Ammon's horn (tissue), 1 donor: ENCODE results near the gene TNXB.
"Not testable (repeated sequence)": the region's sequence is repeated elsewhere in the genome, so short reads cannot be mapped to it uniquely, and the experiment has no call there.

Source experiments
- DNase-seq: peaks from one replicate; pipeline ENCODE4 v3.0.0-alpha.2; 2016; ENCODE audit warnings: low spot score

TNXB gene

GRCh38 chr6:32040299-32041049 is 68.7 kb downstream of the TNXB start:
- DNase-seq = not testable (repeated sequence)

GRCh38 chr6:32039321-32040274 is 69.5 kb downstream of the TNXB start:
- DNase-seq = not testable (repeated sequence)

- DNase-seq = not testable (repeated sequence)
These were observed 70.3 kb downstream of the TNXB start for GRCh38 chr6:32038878-32039277.

GRCh38 chr6:32037598-32038524 is 71.3 kb downstream of the TNXB start, which contains the start of gene CYP21A2:
Gene CYP21A2 (plus strand): TSS chr6:32038415. CDS start chr6:32038423, 8 bp downstream.
- not testable (repeated sequence) for DNase-seq

- DNase-seq = not testable (repeated sequence)
These were observed 72.0 kb downstream of the TNXB start for GRCh38 chr6:32037136-32037535.

- DNase-seq = not testable (repeated sequence)
These were observed 73.7 kb downstream of the TNXB start for GRCh38 chr6:32035283-32036013.

- not testable (repeated sequence) for DNase-seq
These were observed 79.6 kb downstream of the TNXB start for GRCh38 chr6:32029553-32029952.

- DNase-seq = not testable (repeated sequence)
These were observed 80.5 kb downstream of the TNXB start for GRCh38 chr6:32028631-32029030.

- not testable (repeated sequence) for DNase-seq
These were observed 87.0 kb downstream of the TNXB start for GRCh38 chr6:32022100-32022499.

GRCh38 chr6:32014547-32014946 is 94.6 kb downstream of the TNXB start, which contains the start of gene C4B:
Gene C4B (plus strand): TSS chr6:32014795. CDS start chr6:32014846, 51 bp downstream.
- not testable (repeated sequence) for DNase-seq

GRCh38 chr6:32013738-32014137 is 95.4 kb downstream of the TNXB start:
- not testable (repeated sequence) for DNase-seq

GRCh38 chr6:32012941-32013617 is 96.1 kb downstream of the TNXB start:
- not testable (repeated sequence) for DNase-seq

GRCh38 chr6:32010856-32011530 is 98.1 kb downstream of the TNXB start:
- not testable (repeated sequence) for DNase-seq

- DNase-seq = not testable (repeated sequence)
These were observed 99.6 kb downstream of the TNXB start for GRCh38 chr6:32009537-32009936.

GRCh38 chr6:32008616-32009015 is 100.5 kb downstream of the TNXB start:
- not testable (repeated sequence) for DNase-seq

- not testable (repeated sequence) for DNase-seq
These were observed 101.1 kb downstream of the TNXB start for GRCh38 chr6:32008037-32008436.

GRCh38 chr6:32007086-32007485 is 102.1 kb downstream of the TNXB start:
- DNase-seq = not testable (repeated sequence)

- not testable (repeated sequence) for DNase-seq
These were observed 103.1 kb downstream of the TNXB start for GRCh38 chr6:32005991-32006529.

GRCh38 chr6:32005538-32005880 is 103.6 kb downstream of the TNXB start:
- not testable (repeated sequence) for DNase-seq
